GM12878 (cell line): ENCODE measurements around the gene STRN4. TPM values are rescaled to one million over a fixed set of nuclear protein-coding genes. Genes with fewer than 3 reads are reported as not detected.

Source experiments
- ATF7 ChIP-seq: fragments of 450-650 bp; IDR thresholded peaks from 2 replicates; pipeline ENCODE4 v1.6.1; 2016; ENCODE audit warnings: low read depth, mild to moderate bottlenecking
- EZH2 ChIP-seq: IDR thresholded peaks from 2 replicates; pipeline ENCODE4 v1.6.1; 2012; ENCODE audit warnings: low read depth, mild to moderate bottlenecking, control low read depth, inconsistent platforms, low read length, borderline replicate concordance; ENCODE audit not compliant: control insufficient read depth
- GATAD2B ChIP-seq: fragments of 450-650 bp; conservative IDR thresholded peaks from 2 replicates; pipeline ENCODE4 v1.6.1; 2017; ENCODE audit warnings: low read depth, mild to moderate bottlenecking, moderate library complexity
- HCFC1 ChIP-seq: fragments of 150-350 bp; IDR thresholded peaks from 2 replicates; pipeline ENCODE4 v1.6.1; 2014; ENCODE audit warnings: low read length
- IKZF2 ChIP-seq, 2 experiments: fragments of 450-650 bp; IDR thresholded peaks; 2 replicates each; pipeline ENCODE4 v1.6.1; 2017; ENCODE audit warnings: mild to moderate bottlenecking in 2 of 2, moderate library complexity in 2 of 2
- JUND ChIP-seq: IDR thresholded peaks from 2 replicates; pipeline ENCODE4 v1.6.1; 2012; ENCODE audit warnings: low read depth, mild to moderate bottlenecking, low read length, improper control_type of control experiment, moderate library complexity
- KAT2A ChIP-seq: conservative IDR thresholded peaks from 2 replicates; pipeline ENCODE4 v1.6.1; 2011; ENCODE audit warnings: low read depth, low read length; ENCODE audit not compliant: control insufficient read depth
- KLF5 ChIP-seq: fragments of 450-650 bp; IDR thresholded peaks from 2 replicates; pipeline ENCODE4 v1.6.1; 2014; ENCODE audit warnings: mild to moderate bottlenecking; ENCODE audit not compliant: partially characterized antibody
- NBN ChIP-seq: fragments of 450-650 bp; IDR thresholded peaks from 2 replicates; pipeline ENCODE4 v1.6.1; 2016
- NFXL1 ChIP-seq: fragments of 450-650 bp; IDR thresholded peaks from 2 replicates; pipeline ENCODE4 v1.6.1; 2017; ENCODE audit warnings: antibody characterized with exemption, mild to moderate bottlenecking, borderline replicate concordance
- NFYB ChIP-seq: IDR thresholded peaks from 2 replicates; pipeline ENCODE4 v1.6.1; 2011; ENCODE audit warnings: low read depth, mild to moderate bottlenecking, low read length, improper control_type of control experiment, moderate library complexity; ENCODE audit not compliant: insufficient read depth
- NR2C1 ChIP-seq: fragments of 450-650 bp; IDR thresholded peaks from 2 replicates; pipeline ENCODE4 v1.6.1; 2017; ENCODE audit warnings: antibody characterized with exemption, mild to moderate bottlenecking, moderate library complexity
- NR2F1 ChIP-seq: fragments of 450-650 bp; conservative IDR thresholded peaks from 2 replicates; pipeline ENCODE4 v1.6.1; 2017; ENCODE audit warnings: mild to moderate bottlenecking
- NRF1 ChIP-seq: conservative IDR thresholded peaks from 2 replicates; pipeline ENCODE4 v1.6.1; 2011; ENCODE audit warnings: mild to moderate bottlenecking, low read depth, low read length, improper control_type of control experiment
- PAX8 ChIP-seq: fragments of 450-650 bp; IDR thresholded peaks from 2 replicates; pipeline ENCODE4 v1.6.1; 2017; ENCODE audit warnings: mild to moderate bottlenecking, moderate library complexity
- RELA ChIP-seq: fragments of 450-650 bp; IDR thresholded peaks from 2 replicates; pipeline ENCODE4 v1.8.0; 2014; ENCODE audit warnings: borderline replicate concordance; ENCODE audit not compliant: partially characterized antibody
- RUNX3 ChIP-seq: IDR thresholded peaks from 2 replicates; pipeline ENCODE4 v1.6.1; 2012; ENCODE audit warnings: low read length, inconsistent platforms
- TCF3 ChIP-seq: IDR thresholded peaks from 2 replicates; pipeline ENCODE4 v1.6.1; 2012; ENCODE audit warnings: low read depth, mild to moderate bottlenecking, low read length, borderline replicate concordance; ENCODE audit not compliant: insufficient read depth
- WRNIP1 ChIP-seq: IDR thresholded peaks from 2 replicates; pipeline ENCODE4 v1.6.1; 2011; ENCODE audit warnings: low read depth, low read length, improper control_type of control experiment, borderline replicate concordance
- ZBED1 ChIP-seq: IDR thresholded peaks from 2 replicates; pipeline ENCODE4 v1.6.1; 2016; ENCODE audit warnings: borderline replicate concordance
- ZNF217 ChIP-seq: fragments of 450-650 bp; IDR thresholded peaks from 2 replicates; pipeline ENCODE4 v1.6.1; 2017; ENCODE audit warnings: antibody characterized with exemption, mild to moderate bottlenecking
- ZSCAN29 ChIP-seq: fragments of 450-650 bp; IDR thresholded peaks from 2 replicates; pipeline ENCODE4 v1.6.1; 2017; ENCODE audit warnings: mild to moderate bottlenecking, moderate library complexity
- polyA plus RNA-seq, 11 experiments: library from polyadenylated mRNA; depleted of rRNA in 4 of 11; unstranded in 6 of 11; stranded (reverse) in 5 of 11; fragments of >200 nt; fragmentation: Nextera tagmentation in 4 of 11; fragmentation: Illumina TruSeq in 1 of 11; extraction: Ambion mirVana in 4 of 11; extraction: Trizol in 1 of 11; gene quantifications; 1 replicate in 1 of 11; 2 replicates in 10 of 11; pipeline versions ENCODE4 v1.2.1 to v1.2.3, GENCODE V29; 2011 to 2016; ENCODE audit warnings: inconsistent platforms in 2 of 11, missing spikeins in 2 of 11, low read depth in 1 of 11
- total RNA-seq, 4 experiments: library from RNA; depleted of rRNA in 3 of 4; stranded (reverse); fragments of >200 nt in 3 of 4; fragmentation: Illumina TruSeq in 1 of 4; extraction: Trizol in 1 of 4; gene quantifications; 2 replicates each; pipeline versions ENCODE4 v1.2.1 to v1.2.3, GENCODE V29; 2013 to 2021
- TF ChIP-seq, protein P1 (sequence below): IDR thresholded peaks from 2 replicates; pipeline ENCODE4 v1.6.1; 2012; ENCODE audit warnings: low read depth, low read length, improper control_type of control experiment
- TF ChIP-seq, protein P2 (sequence below): fragments of 450-650 bp; formaldehyde crosslinking; IDR thresholded peaks from 2 replicates; pipeline ENCODE4 v1.4.0; 2022; ENCODE audit warnings: mild to moderate bottlenecking, moderate library complexity
- TF ChIP-seq, protein P3 (sequence below): fragments of 450-650 bp; IDR thresholded peaks from 2 replicates; pipeline ENCODE4 v1.6.1; 2017; ENCODE audit warnings: mild to moderate bottlenecking, moderate library complexity

STRN4 gene
- total and polyA plus RNA-seq, 10 of the 15 experiments (the other 5 are each of a cell fraction or from before 2014, with no cell fraction given): 0.42 to 62.8 (median 22.5) TPM

DNA sequence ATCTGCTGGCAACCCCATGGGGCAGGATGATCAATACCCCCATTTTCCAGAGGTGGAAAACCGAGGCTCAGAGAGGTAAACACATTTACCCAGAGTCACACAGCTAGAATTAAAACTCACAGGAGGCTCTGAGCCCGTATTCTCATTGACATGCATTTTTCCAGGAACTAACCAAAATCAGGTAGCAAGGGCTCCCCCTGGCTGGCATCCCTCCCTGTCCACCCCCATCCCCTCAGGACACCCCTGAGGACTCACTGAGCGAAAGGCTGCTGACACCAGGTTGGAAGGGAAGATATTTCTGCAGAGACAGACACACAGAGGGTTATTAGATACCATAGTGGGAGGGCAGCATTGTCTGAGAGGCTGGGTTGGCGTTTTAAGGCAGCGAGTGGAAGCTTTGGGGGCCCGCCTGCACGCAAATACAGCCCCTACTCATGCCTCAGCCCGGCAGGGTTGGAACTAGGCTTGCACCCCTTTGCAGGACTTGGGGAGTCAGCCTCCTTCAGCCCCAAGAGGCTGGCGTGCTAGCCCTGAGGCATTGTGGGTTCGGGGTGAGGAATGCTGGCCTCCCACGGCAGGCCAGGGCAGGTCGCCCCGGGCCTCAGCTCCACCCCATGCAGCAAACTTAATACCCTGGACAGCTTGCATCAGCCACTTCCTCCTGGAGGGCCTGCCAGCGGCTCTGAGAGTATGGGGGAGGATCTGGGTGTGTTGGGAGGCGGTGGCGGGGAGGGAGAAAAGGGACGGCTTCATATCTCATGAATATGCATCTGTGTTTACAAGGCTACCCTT is 38.2 kb upstream of the STRN4 start (continued):
- no peak for TF ChIP-seq NR2F1
- TF ChIP-seq, protein P1, sequence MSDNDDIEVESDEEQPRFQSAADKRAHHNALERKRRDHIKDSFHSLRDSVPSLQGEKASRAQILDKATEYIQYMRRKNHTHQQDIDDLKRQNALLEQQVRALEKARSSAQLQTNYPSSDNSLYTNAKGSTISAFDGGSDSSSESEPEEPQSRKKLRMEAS: no peak
- TF ChIP-seq KLF5: no peak
- peak; percentile 37 for TF ChIP-seq RUNX3
- TF ChIP-seq TCF3: no peak
- TF ChIP-seq NFXL1: no peak
- TF ChIP-seq ATF7: peak; percentile 65; the same call in 1 of the 2 replicates
- TF ChIP-seq GATAD2B: 0 out of 2 replicates have a peak, but pooled peaks have one; percentile 35
- TF ChIP-seq IKZF2 (IDR thresholded peaks at IDR 0.05): peak in 1 of 2 experiments; percentile 19; a peak in 1 of 4 replicates
- no peak for TF ChIP-seq RELA
- TF ChIP-seq, protein P2, sequence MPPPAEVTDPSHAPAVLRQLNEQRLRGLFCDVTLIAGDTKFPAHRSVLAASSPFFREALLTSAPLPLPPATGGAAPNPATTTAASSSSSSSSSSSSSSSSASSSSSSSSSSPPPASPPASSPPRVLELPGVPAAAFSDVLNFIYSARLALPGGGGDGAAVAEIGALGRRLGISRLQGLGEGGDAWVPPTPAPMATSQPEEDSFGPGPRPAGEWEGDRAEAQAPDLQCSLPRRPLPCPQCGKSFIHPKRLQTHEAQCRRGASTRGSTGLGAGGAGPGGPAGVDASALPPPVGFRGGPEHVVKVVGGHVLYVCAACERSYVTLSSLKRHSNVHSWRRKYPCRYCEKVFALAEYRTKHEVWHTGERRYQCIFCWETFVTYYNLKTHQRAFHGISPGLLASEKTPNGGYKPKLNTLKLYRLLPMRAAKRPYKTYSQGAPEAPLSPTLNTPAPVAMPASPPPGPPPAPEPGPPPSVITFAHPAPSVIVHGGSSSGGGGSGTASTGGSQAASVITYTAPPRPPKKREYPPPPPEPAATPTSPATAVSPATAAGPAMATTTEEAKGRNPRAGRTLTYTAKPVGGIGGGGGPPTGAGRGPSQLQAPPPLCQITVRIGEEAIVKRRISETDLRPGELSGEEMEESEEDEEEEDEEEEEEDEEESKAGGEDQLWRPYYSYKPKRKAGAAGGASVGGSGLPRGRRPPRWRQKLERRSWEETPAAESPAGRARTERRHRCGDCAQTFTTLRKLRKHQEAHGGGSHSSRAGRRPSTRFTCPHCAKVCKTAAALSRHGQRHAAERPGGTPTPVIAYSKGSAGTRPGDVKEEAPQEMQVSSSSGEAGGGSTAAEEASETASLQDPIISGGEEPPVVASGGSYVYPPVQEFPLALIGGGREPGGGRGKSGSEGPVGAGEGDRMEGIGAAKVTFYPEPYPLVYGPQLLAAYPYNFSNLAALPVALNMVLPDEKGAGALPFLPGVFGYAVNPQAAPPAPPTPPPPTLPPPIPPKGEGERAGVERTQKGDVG: no peak
- TF ChIP-seq ZBED1: no peak
- no peak for TF ChIP-seq PAX8
- TF ChIP-seq ZNF217: no peak
- TF ChIP-seq, protein P3, sequence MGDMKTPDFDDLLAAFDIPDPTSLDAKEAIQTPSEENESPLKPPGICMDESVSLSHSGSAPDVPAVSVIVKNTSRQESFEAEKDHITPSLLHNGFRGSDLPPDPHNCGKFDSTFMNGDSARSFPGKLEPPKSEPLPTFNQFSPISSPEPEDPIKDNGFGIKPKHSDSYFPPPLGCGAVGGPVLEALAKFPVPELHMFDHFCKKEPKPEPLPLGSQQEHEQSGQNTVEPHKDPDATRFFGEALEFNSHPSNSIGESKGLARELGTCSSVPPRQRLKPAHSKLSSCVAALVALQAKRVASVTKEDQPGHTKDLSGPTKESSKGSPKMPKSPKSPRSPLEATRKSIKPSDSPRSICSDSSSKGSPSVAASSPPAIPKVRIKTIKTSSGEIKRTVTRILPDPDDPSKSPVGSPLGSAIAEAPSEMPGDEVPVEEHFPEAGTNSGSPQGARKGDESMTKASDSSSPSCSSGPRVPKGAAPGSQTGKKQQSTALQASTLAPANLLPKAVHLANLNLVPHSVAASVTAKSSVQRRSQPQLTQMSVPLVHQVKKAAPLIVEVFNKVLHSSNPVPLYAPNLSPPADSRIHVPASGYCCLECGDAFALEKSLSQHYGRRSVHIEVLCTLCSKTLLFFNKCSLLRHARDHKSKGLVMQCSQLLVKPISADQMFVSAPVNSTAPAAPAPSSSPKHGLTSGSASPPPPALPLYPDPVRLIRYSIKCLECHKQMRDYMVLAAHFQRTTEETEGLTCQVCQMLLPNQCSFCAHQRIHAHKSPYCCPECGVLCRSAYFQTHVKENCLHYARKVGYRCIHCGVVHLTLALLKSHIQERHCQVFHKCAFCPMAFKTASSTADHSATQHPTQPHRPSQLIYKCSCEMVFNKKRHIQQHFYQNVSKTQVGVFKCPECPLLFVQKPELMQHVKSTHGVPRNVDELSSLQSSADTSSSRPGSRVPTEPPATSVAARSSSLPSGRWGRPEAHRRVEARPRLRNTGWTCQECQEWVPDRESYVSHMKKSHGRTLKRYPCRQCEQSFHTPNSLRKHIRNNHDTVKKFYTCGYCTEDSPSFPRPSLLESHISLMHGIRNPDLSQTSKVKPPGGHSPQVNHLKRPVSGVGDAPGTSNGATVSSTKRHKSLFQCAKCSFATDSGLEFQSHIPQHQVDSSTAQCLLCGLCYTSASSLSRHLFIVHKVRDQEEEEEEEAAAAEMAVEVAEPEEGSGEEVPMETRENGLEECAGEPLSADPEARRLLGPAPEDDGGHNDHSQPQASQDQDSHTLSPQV: no peak
- no peak for TF ChIP-seq KAT2A
- no peak for TF ChIP-seq WRNIP1
- no peak for TF ChIP-seq NRF1
- no peak for TF ChIP-seq ZSCAN29
- TF ChIP-seq NBN: 0 out of 2 replicates have a peak, but pooled peaks have one; percentile 29
- TF ChIP-seq HCFC1: no peak
- TF ChIP-seq EZH2: no peak
- no peak for TF ChIP-seq NFYB
- TF ChIP-seq JUND: no peak
- TF ChIP-seq NR2C1: no peak
